ENCODE measurements around the gene ACTR10. TPM values are rescaled to one million over a fixed set of nuclear protein-coding genes. Genes with fewer than 3 reads are reported as not detected.
"Not testable (repeated sequence)": the region's sequence is repeated elsewhere in the genome, so short reads cannot be mapped to it uniquely, and the experiment has no call there.

ACTR10 gene
- total RNA-seq, 1 donor from 2014 or later, result 36.2 TPM

DNA sequence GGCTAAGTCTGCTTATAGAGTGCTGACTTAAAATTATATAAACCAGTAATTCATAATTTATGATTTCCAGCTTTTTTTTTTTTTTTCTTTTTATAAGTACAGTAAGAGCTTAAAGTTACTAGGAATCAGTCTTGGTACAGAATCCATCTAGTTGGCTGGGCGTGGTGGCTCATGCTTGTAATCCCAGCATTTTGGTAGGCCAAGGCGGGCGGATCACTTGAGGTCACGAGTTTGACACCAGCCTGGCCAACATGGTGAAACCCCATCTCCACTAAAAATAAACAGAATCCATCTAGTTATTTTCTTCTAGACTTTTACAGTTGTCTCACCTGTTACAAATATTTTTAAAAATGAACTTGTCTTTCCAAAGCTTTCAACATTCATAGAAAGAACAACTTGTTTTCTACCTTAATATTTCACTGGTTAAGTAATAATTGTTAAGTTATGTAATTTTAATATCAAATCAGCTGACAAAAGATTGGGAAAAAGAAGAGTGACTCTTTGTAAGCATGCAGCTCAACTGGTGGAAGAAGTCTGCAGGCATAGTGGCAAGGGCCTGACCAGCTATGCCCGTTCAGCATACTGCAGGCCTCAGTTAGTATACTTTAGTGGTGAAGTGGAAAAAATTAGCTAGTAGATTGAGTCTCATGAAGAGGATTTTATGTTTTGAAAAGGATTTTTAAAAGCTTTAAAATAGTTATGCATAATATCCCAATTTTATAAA lies 27.3 kb downstream of the ACTR10 start:
- ATAC-seq, result no peak

- no peak for ATAC-seq
These were observed 38.6 kb downstream of the ACTR10 start for GRCh38 chr14:58238252-58239243.

- ATAC-seq, result peak; percentile 45
These were observed 39.6 kb downstream of the ACTR10 start for GRCh38 chr14:58239244-58240195.

GRCh38 chr14:58243790-58244555 lies 44.0 kb downstream of the ACTR10 start:
- ATAC-seq, result peak; percentile 10

DNA sequence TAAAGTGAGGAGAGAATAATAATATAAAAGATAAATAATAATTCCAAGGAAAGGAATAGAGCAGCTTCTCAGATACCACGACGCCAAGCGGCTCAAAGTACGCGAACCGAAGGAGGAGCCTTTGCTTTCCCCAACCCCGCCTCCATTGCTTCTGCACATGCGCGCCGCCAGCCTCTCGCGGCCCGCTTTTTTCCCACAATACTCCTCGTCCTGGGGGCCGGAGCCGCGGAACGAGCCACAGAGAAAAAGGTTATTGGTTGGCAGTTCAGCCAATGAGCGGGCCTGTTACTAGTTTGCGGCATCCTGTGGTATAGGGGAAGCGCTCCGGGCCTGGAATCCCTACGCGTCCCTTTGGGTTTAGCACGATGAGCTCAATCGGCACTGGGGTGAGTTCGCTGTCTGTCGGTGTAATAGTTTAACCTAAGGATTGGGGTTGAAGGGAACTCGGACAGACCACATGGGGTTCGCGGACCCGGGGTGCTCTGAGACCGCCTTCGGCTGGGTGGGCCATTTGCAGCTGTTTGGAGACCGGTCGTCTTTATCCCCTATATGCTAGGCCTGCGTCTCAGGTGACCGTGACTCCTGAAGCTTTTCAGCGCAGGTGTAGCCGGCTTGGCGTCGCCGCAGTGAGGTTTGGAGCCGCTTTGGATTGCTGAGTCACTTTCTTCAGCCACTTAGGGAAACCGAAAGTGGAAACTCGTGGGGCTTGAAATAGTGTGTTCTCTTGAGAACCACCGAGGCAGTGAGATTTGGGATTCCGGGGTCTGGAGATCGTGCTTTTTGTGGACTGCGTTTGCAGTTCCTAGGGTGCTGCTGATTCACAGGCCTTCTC lies 44.8 kb downstream of the ACTR10 start, which contains the start of gene PSMA3:
Gene PSMA3 (plus strand): TSS at position 288 of the 832 bp plus-strand sequence. CDS start 78 bp downstream, at position 366.
- ATAC-seq, result peak; percentile 98

- no peak for ATAC-seq
These were observed 45.6 kb downstream of the ACTR10 start for GRCh38 chr14:58245562-58245961.

DNA sequence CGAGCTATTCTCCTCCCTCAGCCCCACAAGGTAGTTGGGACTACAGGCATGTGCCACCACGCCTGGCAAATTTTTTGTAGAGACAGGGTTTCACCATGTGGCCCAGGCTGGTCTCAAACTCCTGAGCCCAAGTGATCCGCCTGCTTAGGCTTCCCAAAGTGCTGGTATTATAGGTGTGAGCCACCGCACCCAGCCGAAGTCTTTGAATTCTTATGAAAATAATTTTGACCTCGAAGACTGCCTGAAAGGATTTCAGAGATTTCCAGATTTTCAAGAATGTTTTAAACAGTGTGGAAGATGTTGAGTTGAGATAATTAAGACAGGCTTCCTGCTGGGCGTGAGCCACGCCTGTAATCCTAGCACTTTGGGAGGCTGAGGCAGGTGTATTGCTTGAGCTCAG lies 49.7 kb downstream of the ACTR10 start:
- no peak for ATAC-seq

GRCh38 chr14:58258156-58258555 lies 58.2 kb downstream of the ACTR10 start:
- ATAC-seq, result no peak

DNA sequence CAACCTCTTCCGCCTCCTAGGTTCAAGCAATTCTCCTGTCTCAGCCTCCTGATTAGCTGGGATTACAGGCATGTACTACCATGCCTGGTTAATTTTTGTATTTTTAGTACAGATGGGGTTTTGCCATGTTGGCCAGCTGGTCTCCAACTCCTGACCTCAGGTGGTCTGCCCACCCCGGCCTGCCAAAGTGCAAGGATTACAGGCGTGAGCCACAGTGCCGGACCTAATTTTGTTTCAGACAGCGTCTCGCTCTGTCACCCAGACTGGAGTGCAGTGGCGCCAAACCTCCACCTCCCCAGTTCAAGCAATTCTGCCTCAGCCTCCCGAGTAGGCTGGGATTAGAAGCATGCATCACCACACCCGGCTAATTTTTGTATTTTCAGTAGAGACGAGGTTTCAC lies 62.1 kb downstream of the ACTR10 start:
- not testable (repeated sequence) for ATAC-seq

DNA sequence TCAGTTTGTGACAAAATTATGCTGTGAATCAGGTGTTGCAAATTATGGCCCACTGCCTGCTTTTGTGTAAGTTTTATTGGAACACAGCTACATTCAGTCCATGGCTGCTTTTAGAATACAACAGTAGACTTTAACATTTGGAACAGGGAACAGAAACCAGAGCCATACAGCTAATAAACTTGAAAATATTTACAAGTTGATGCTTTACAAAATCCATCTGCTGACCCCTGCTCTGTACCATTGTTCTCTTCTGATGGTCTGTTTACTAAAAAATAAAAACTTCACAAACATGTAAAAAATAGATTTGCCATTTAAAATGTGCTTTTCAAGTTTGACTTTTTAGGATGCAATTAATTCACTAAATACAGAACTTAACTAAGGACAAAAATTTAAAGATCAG lies 65.5 kb downstream of the ACTR10 start:
- ATAC-seq, result no peak

DNA sequence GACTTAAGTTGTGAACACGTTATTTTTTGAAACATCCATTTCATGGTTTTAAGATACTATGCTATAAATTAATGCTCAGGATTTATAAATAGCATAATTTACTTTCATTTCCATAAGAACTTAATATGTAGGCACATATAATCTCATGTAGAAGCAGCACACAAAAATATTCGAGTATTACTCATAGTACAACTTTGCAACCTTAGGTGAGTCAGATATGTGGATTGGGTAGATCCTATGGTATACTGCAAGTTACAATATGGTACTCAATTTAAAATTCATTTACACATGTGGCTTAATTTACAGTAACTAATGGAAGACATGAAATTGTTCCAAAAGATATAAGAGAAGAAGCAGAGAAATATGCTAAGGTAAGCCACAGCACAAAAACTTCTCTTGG lies 70.7 kb downstream of the ACTR10 start:
- no peak for ATAC-seq

DNA sequence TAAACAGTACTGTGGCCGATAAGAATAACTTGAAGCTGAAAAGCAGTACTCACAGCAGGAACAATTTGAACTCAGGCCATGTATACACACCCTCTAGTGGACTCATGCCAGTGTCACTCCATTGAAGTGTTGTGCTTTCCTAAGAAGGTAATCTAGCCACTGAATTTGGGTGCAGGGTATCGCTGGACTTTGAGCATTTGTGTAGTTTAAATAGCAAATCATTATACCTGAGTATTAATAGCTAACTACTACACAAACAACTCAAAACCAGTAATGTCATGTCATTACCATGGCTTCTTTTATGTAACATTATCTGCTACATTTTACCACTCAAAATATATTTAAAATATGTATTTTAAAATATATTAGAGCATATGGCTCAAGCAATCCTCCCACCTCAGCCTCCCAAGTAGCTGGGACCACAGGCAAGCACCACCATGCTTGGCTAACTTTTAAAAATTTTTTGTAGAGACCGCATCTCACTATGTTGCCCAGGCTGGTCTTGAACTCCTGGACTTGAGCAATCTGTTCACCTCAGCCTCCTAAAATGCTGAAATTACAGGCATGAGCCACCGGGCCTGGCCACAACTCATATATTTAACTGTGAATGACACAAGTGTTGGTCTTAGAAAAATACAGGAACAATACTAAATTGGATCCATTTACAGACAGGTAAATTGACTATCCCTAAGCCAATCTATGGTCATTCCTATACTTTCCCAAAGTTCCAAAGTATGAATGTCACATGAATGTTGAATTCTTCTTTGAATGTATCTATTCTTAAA lies 72.8 kb downstream of the ACTR10 start:
- peak; percentile 49 for ATAC-seq

DNA sequence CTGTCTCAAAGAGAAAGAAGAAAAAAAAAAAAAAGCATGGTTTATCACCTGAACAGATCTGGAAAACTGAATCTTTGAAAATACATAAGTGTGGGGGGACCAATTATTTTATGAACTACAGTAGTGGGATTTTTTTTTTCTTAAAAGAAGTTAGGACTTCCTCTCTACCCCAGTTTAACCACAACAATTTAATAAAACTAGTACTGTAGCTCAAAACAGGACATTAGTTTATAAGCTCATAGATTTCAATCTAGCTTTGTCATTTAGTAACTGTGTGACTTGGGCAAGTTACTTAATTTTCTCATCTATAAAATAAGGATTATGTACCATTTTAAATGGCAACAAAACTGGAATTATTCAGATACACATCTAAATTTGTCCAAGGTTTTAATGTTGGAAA lies 74.9 kb downstream of the ACTR10 start:
- ATAC-seq, result no peak

DNA sequence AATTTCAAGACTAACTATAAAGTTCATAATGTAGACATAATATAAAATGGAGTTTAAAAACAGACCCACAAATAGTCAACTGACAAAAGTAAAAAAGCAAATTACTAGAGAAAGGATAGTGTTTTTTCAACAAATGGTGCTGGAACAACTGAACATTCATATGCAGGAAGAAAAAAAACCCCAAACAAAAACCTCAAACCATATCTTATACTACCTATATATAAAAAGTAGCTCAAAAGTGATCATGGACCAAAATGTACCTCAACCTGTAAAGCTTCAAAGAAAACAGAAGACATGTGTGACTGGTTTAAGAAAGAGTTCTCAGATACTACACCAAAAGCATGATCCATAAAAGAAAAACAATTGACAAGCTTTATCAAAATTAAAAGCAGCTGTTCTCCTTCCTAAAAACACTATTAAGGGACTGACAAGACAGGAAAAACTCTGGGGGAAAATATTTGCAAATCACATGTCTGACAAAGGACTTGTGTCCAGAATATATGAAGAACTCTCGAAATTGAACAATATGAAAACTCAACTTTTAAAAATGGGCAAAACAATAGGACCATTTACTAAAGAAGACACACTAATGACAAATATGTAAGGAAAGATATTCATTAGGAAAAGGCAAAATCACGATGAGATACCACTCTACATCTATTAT lies 75.7 kb downstream of the ACTR10 start:
- ATAC-seq, result no peak

DNA sequence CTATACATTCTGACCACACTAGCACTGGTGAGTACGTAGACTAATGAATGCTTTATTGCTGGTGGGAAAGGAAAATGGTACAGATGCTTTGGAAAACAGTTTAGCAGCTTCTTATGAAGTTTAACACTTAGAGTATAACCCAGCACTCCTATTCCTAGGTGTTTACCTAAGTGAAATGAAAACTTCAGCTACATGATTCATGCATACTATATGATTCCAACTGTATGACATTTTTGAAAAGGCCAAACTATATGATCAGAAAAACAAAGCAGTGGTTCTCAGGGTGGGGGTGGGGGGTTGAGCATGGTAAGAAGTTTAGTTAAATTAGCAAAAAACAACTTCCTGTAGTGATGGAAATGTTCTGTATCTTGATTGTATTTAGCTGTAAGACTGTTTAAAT lies 76.3 kb downstream of the ACTR10 start:
- ATAC-seq, result no peak

- ATAC-seq, result no peak
These were observed 78.2 kb downstream of the ACTR10 start for GRCh38 chr14:58278177-58278576.

- ATAC-seq, result peak; percentile 79
These were observed 81.2 kb downstream of the ACTR10 start for GRCh38 chr14:58280954-58281787.

DNA sequence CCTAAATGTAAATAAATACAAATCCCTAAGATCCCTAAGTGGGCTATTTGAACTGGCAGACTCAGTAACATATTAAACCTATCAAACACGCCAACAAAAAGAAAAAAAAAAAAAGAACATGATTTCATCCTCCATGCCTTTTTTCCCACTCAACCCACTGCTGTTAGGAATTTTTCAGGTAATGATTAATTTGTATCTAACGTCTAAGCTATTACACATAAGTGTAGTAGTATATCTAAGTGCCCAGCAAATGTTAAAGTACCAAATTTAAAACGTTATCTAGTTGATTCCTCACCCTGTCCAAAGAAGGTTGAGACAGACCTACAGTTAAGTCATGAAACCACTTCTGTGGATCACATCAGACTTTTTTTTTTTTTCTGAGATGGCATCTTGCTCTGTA lies 82.0 kb downstream of the ACTR10 start:
- no peak for ATAC-seq

Data from esophagus mucosa (tissue), 1 donor.